Fibroblast of mammary gland (primary cell): ENCODE data around the gene MARK1.
A peak's percentile ranks its signal among the peaks of the same experiment; 100 is the strongest.

Experiments
- DNase-seq: peaks from one replicate; pipeline ENCODE4 v3.0.0-alpha.2; 2010; ENCODE audit warnings: low read depth
- H3K4me3 ChIP-seq: 2 replicates; pipeline ENCODE4 v1.5.1; 2011; ENCODE audit warnings: low read depth, mild to moderate bottlenecking, low read length, moderate library complexity; ENCODE audit not compliant: control insufficient read depth
- CTCF ChIP-seq: conservative IDR thresholded peaks from 2 replicates; pipeline ENCODE4 v1.5.1; 2011; ENCODE audit warnings: low read depth, low read length, inconsistent platforms; ENCODE audit not compliant: control insufficient read depth, insufficient read depth

The MARK1 gene

DNA sequence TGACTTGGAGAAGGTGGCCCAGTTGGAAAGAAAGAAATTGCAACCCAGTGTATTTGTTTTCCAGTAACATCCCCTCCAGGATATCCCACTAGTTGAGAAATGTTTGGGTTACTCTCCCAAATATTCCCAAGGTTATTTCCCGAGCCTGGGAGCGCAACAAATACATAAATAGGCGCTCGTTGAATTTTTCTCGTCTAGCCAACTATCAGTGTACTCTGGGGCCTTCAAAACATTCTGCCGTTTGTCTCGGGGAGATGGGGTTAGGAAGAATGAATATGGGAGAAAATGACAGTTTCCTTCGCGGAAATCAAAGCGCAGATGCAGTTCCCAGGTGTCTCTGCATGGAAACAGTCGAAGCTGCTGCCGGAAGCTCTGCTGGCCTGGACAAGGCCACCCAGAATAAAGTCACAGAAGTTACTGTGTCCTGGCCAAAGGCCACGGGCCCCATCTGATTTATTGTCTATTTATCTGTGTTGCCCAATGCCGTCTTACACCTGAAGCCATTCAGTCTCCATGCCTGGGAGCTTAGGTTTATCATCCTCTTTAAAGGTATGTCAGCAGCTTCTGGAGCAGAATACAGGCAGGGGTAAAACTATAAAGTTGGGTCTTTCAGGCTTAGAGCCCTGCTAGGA lies 163.2 kb downstream of the MARK1 start:
- no peak for TF ChIP-seq CTCF
- no peak overlapping the region for H3K4me3 ChIP-seq

DNA sequence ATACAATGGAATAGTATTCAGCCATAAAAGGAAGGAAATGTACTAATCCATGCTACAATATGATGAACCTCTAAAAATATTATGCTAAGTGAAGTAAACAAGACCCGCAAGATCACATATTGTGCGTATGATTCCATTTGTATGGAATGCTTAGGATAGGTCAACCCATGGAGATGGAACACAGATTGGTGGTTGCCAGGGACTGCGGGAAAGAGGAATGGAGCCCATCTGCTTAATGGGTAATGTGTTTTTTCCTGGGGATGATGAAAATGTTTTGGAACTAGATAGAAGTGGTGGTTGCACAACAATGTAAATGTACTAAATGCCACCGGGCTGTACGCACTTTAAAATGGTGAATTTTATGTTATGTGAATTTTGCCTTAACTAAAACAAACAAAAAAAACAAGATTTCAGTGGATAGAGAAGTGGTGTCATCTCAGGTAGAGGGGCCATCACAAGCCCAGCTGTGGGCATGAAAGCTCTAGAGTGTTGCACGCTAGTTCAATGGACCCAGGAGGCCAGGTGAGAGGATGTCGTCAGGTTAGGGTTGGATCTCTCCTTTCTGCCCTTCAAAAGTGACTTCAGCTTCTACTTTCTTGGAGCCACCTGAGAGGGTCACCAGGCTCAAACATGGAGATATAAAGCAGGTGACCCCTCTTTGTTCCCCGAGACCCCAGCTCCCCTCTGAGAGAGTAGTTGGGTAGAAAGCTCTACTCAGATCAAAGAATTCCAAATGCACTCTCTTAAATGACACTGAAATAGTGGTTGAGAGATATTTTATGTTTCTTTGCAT lies 164.7 kb downstream of the MARK1 start:
- DNase-seq = peak; percentile 12
- TF ChIP-seq CTCF = no peak

More for the DNA sequence above, 163.2 kb downstream of the MARK1 start:
- DNase-seq = no peak

DNA sequence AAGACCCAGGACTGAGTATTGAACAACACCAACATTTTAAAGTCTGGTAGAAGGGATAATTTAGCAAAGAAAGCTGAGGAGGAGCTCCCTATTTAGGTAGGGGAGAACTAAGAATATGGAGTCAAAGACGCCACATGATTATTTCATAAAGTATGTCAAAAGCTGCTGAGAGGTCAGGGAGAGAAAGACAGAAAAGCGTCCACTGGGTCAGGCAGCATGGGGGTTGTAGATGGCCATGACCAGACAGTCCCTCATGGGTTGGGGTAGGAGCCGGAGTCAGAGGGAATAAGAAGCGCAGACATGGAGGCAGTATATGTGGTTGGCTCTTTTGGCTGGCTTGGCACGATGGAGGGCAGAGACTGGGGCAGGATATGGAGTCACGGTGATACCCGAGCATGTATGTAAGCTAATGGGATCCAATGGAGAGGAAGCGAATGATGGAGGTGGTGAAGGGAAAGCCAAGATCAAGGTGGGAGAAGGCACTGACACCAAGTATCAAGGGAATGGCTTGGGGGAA lies 167.0 kb downstream of the MARK1 start:
- no peak for TF ChIP-seq CTCF
- H3K4me3 ChIP-seq = no peak overlapping the region
- DNase-seq = no peak

More for the DNA sequence above, 164.7 kb downstream of the MARK1 start:
- no peak overlapping the region for H3K4me3 ChIP-seq

DNA sequence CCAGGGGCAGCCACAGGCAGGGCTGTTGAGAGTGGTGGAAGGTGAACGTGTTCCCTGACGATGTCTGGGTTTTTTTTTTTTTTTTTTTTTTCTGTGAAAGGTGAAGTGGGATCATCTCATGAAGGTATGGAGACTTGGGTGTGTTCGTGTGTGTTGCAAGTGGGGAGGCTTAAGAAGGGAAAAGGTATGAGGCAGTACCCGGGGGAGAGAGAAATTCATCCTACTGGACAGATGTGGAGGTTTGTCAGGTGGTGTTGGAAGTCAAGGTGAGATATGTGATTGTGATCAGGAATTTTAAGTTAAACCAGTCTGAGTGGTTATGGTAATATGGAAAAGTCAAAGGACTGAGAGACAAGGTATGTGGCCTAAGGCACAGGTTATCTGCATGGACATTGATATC lies 167.5 kb downstream of the MARK1 start:
- no peak for TF ChIP-seq CTCF
- no peak for DNase-seq
- H3K4me3 ChIP-seq = no peak overlapping the region

DNA sequence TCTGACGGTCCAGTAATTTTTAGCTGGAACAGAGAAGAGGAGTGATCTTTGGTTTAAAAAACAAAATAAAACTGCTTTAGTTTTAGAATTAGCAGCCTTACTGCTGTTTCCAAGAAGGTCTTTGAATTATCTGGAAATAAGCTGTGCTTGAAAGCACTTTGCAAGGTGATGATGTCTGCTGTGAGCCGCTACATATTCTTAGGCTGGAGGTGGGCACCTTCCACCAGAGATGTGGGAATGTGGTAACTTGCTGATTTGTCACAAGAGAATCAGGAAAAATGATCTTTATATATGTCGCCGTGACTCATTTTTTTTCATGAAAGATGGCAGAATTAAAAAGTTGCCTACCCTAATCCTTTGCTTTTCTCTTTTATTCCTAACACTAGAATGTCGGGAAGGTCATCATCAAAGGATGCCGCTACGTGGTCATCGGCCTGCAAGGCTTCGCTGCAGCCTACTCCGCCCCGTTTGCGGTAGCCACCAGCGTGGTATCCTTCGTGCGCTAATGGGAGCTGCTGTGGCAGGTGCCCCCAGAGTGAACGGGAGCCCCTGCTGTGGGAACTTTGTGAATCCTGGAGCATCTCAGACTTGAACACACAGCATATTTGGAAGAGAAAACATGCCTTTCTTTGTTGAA lies 168.4 kb downstream of the MARK1 start:
- no peak overlapping the region for H3K4me3 ChIP-seq
- TF ChIP-seq CTCF = no peak
- DNase-seq = no peak

DNA sequence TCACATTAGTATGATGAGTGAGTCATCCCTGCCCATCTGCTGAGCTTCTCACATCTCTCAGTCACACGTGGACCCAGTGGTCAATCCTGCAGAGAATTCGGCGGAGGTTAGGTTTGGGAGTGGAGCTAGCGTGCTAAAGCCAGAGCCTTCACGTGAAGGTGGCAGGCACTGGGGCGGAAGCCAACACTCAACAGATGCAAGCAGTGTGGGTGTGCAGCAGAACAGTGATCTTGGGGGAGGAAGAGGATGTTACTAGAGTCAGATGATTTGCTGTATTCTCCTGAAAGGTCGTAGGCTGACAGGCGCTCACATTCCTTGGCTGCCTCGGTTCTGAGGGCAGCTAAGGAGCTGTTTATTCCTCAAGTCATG lies 168.9 kb downstream of the MARK1 start:
- H3K4me3 ChIP-seq = no peak overlapping the region
- TF ChIP-seq CTCF = no peak
- DNase-seq = peak; percentile 76
